Loucy (cell line): ENCODE data around the gene ALKBH3.

ENCODE experiments used
- H2AFZ ChIP-seq: fragments of 200-600 bp; sonication (generic); 2 replicates; pipeline ENCODE4 v1.6.0; 2016; ENCODE audit warnings: antibody characterized with exemption, mild to moderate bottlenecking, low read length, moderate library complexity
- H3F3A ChIP-seq: fragments of 200-600 bp; 2 replicates; pipeline ENCODE4 v1.6.0; 2016; ENCODE audit warnings: antibody characterized with exemption, low read depth, mild to moderate bottlenecking
- H3K27me3 ChIP-seq: fragments of 200-600 bp; sonication (generic); 2 replicates; pipeline ENCODE4 v1.6.1; 2014; ENCODE audit warnings: low read length, mild to moderate bottlenecking; ENCODE audit not compliant: insufficient read depth, poor library complexity, severe bottlenecking
- H3K36me3 ChIP-seq: fragments of 200-600 bp; sonication (generic); 2 replicates; pipeline ENCODE4 v1.6.1; 2016; ENCODE audit warnings: low read length; ENCODE audit not compliant: insufficient read depth
- H3K4me1 ChIP-seq: fragments of 200-600 bp; sonication (generic); 2 replicates; pipeline ENCODE4 v1.5.1; 2014; ENCODE audit warnings: low read length, mild to moderate bottlenecking; ENCODE audit not compliant: insufficient read depth, poor library complexity, severe bottlenecking
- H3K4me2 ChIP-seq: fragments of 200-600 bp; sonication (generic); 2 replicates; pipeline ENCODE4 v1.6.0; 2014; ENCODE audit warnings: antibody characterized with exemption, low read length, low read depth, mild to moderate bottlenecking; ENCODE audit not compliant: poor library complexity, severe bottlenecking
- H3K4me3 ChIP-seq: fragments of 200-600 bp; sonication (generic); 2 replicates; pipeline ENCODE4 v1.5.1; 2014; ENCODE audit warnings: low read length, mild to moderate bottlenecking, mixed read lengths; ENCODE audit not compliant: poor library complexity, severe bottlenecking
- H3K79me2 ChIP-seq: fragments of 200-600 bp; sonication (generic); 2 replicates; pipeline ENCODE4 v1.6.1; 2014; ENCODE audit warnings: low read length; ENCODE audit not compliant: insufficient read depth
- H3K9ac ChIP-seq: fragments of 200-600 bp; sonication (generic); 2 replicates; pipeline ENCODE4 v1.6.0; 2014; ENCODE audit warnings: mild to moderate bottlenecking, low read depth, low read length, moderate library complexity; ENCODE audit not compliant: poor library complexity, severe bottlenecking
- H3K9me2 ChIP-seq: fragments of 200-600 bp; sonication (generic); replicated peaks from 2 replicates; pipeline ENCODE4 v1.6.1; 2016; ENCODE audit warnings: low read depth, low read length, mixed read lengths
- H3K9me3 ChIP-seq: fragments of 200-600 bp; sonication (generic); 2 replicates; pipeline ENCODE4 v1.6.1; 2014; ENCODE audit warnings: mild to moderate bottlenecking, antibody characterized with exemption, low read length, low read depth; ENCODE audit not compliant: insufficient read depth
- H4K20me1 ChIP-seq: fragments of 200-600 bp; sonication (generic); 2 replicates; pipeline ENCODE4 v1.6.0; 2014; ENCODE audit warnings: antibody characterized with exemption, low read length, mild to moderate bottlenecking; ENCODE audit not compliant: insufficient read depth, poor library complexity, severe bottlenecking
- EZH2phosphoT487 ChIP-seq: fragments of 200-600 bp; IDR thresholded peaks from 2 replicates; pipeline ENCODE4 v1.6.1; 2018; ENCODE audit warnings: antibody characterized with exemption, mild to moderate bottlenecking, moderate library complexity, borderline replicate concordance
- TF ChIP-seq, protein P1 (sequence below): fragments of 200-600 bp; sonication (generic); conservative IDR thresholded peaks from 2 replicates; pipeline ENCODE4 v1.5.1; 2014; ENCODE audit warnings: mild to moderate bottlenecking, antibody characterized with exemption, low read length

ALKBH3 gene

DNA sequence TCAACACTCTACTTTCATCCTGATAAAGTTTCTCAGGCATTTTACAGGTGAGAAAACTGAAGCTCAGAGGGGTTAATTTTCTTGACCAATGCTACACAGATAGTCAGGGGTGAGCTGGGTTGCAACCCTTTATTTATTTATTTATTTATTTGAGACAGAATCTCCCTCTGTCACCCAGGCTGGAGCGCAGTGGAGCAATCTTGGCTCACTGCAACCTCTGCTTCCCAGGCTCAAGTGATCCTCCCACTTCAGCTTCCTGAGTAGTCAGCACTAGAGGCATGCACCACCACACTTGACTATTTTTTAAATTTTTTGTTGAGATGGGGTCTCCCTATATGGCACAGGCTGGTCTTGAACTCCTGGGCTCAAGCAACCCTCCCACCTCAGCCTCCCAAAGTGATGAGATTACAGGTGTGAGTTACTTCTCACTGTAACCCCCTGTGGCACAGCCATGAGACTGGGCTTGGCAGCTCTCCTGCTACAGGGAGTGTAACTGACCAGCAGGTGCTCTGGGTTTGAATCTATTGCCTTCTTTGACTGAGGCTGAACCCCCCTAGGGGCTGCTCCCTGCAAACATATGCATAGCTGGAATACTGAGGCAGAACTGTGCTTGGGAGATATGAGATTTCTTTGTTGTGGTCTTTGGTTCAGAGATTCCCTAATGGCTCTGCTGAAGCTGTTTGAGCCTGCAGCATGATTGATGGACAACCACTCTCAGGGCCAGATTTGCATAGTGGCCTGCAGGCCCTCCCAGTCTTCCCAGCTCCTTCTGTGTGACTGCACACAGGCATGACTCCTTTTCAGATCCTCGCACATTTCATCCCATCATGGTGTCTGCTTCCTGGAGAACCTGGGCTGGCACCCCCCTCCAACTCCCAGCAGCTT lies 68.0 kb downstream of the ALKBH3 start:
- no peaks in the 10 kb centered on the region for H3F3A ChIP-seq
- H3K9me3 ChIP-seq = no peaks in the 10 kb centered on the region
- H3K4me1 ChIP-seq = peaks cover 3% of the 10 kb centered on the region
- H3K9ac ChIP-seq = no peak overlapping the region
- no peak overlapping the region for H3K4me2 ChIP-seq
- H3K79me2 ChIP-seq = no peaks in the 10 kb centered on the region
- H3K9me2 ChIP-seq = no peaks in the 10 kb centered on the region
- no peak overlapping the region for H2AFZ ChIP-seq
- no peak for TF ChIP-seq EZH2phosphoT487
- TF ChIP-seq, protein P1, sequence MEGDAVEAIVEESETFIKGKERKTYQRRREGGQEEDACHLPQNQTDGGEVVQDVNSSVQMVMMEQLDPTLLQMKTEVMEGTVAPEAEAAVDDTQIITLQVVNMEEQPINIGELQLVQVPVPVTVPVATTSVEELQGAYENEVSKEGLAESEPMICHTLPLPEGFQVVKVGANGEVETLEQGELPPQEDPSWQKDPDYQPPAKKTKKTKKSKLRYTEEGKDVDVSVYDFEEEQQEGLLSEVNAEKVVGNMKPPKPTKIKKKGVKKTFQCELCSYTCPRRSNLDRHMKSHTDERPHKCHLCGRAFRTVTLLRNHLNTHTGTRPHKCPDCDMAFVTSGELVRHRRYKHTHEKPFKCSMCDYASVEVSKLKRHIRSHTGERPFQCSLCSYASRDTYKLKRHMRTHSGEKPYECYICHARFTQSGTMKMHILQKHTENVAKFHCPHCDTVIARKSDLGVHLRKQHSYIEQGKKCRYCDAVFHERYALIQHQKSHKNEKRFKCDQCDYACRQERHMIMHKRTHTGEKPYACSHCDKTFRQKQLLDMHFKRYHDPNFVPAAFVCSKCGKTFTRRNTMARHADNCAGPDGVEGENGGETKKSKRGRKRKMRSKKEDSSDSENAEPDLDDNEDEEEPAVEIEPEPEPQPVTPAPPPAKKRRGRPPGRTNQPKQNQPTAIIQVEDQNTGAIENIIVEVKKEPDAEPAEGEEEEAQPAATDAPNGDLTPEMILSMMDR = no peak
- H3K36me3 ChIP-seq = no peaks in the 10 kb centered on the region
- peaks cover 10% of the 10 kb centered on the region for H4K20me1 ChIP-seq
- H3K4me3 ChIP-seq = no peak overlapping the region
- no peaks in the 10 kb centered on the region for H3K27me3 ChIP-seq

DNA sequence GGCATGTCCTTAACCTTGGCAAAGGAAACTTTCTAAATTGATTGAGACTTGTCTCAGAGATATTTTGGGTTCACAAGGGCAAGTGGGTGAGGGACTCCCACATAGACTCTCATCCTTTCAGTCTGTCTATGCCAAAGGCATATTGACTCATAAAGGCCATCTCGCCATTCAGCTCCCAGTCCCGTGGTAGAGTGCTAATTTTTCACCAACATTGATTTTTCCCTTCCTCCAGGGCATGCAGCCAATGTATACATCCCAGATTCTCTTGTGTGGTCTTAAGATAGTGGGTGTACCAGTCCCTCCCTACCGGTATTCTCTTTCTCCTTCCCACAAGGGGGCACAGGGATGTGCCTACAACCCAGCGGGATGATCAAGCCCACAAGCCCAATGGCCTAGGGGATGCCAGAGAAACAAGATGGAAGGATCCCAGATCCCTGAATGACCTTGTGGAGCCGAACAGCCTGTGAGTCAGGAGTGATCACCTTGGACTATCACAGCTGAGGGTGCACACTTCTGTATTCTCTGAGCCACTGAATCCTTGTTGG lies 69.8 kb downstream of the ALKBH3 start:
- no peaks in the 10 kb centered on the region for H3K9me2 ChIP-seq
- TF ChIP-seq EZH2phosphoT487 = no peak
- TF ChIP-seq, protein P1 = no peak
- H3K4me1 ChIP-seq = no peaks in the 10 kb centered on the region
- H3K36me3 ChIP-seq = no peaks in the 10 kb centered on the region
- H4K20me1 ChIP-seq = no peaks in the 10 kb centered on the region
- no peaks in the 10 kb centered on the region for H3K79me2 ChIP-seq
- H3K9me3 ChIP-seq = no peaks in the 10 kb centered on the region
- no peaks in the 10 kb centered on the region for H3K27me3 ChIP-seq
- H3K4me3 ChIP-seq = no peak overlapping the region
- no peak overlapping the region for H3K9ac ChIP-seq
- no peaks in the 10 kb centered on the region for H3F3A ChIP-seq
- no peak overlapping the region for H3K4me2 ChIP-seq
- no peak overlapping the region for H2AFZ ChIP-seq

DNA sequence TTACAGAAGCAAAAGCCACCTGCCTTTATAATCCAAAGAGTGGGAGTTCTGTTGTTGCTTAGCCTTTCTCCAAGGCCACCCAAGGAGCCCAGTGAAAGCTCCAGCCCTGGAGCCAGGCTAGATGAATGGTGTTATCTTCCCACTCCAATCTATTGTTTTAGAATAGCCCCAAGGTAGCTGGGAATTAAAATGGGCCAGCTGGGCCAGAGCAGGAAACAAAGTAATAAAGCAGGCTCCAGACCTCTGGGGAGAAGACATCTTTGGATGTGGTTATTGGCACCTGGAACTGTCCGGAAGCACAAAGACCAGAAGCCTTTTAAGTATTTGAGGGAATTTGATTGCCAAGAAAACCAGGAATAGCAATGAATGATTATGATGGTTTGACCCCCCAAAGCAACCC lies 70.6 kb downstream of the ALKBH3 start:
- Histone ChIP-seq H3K27me3 (no peaks in the 10 kb centered on the region), H3K4me3 (no peak overlapping the region), H3K9ac (no peak overlapping the region), H3F3A (no peaks in the 10 kb centered on the region), H3K4me1 (no peaks in the 10 kb centered on the region), H3K9me2 (no peaks in the 10 kb centered on the region), H3K79me2 (no peaks in the 10 kb centered on the region), H3K36me3 (no peaks in the 10 kb centered on the region), H3K4me2 (no peak overlapping the region), H4K20me1 (no peaks in the 10 kb centered on the region), H2AFZ (no peak overlapping the region), H3K9me3 (no peaks in the 10 kb centered on the region)
- TF ChIP-seq EZH2phosphoT487 = no peak
- TF ChIP-seq, protein P1 = no peak
